HepG2 (cell line): ENCODE measurements around the gene UBALD1. TPM values are rescaled to one million over a fixed set of nuclear protein-coding genes. Genes with fewer than 3 reads are reported as not detected.

ENCODE experiments used
- ATAC-seq: fragments of 200-7000 bp; cut with Tn5 transposase; 3 replicates; pipeline ENCODE4 v1.9.1; 2020; ENCODE audit warnings: mild to moderate bottlenecking, moderate library complexity
- BruUV-seq: library from RNA; stranded (reverse); fragments of 400-500 nt; replicated peaks from 2 replicates; lab custom pipeline; 2021; lab: Mats Ljungman, UMichigan
- CTCF ChIA-PET: fragments of 300-600 bp; formaldehyde crosslinking; extraction: SDS; loops from one replicate; lab custom pipeline; 2021; ENCODE audit warnings: low total read pairs, inconsistent platforms, low intra/inter-chr PET ratio; lab: Yijun Ruan, JAX
- POLR2A ChIA-PET: fragments of 350-600 bp; sonication (Branson Sonifier 250); formaldehyde crosslinking; loops from one replicate; lab custom pipeline; 2020; ENCODE audit warnings: antibody characterized with exemption, inconsistent platforms; lab: Yijun Ruan, JAX
- DNase-seq: peaks from one replicate; pipeline ENCODE4 v3.0.0-alpha.2; 2015; ENCODE audit warnings: low spot score
- FAIRE-seq: peaks from 3 replicates; lab custom pipeline; 2011; peaks lifted over from hg19 to GRCh38; lab: Jason Lieb, UNC
- H2AFZ ChIP-seq: one replicate; pipeline ENCODE4 v1.6.1; 2011; ENCODE audit warnings: low read length, inconsistent platforms
- H3K27ac ChIP-seq: fragments of 300-600 bp; 3 replicates; pipeline ENCODE4 v1.8.0; 2011; ENCODE audit warnings: mixed run types, mild to moderate bottlenecking, mixed read lengths, low read length, inconsistent platforms; ENCODE audit not compliant: insufficient read depth; ENCODE audit errors: extremely low read length
- H3K27me3 ChIP-seq, 2 experiments: fragments of 200-600 bp in 1 of 2; 2 replicates in 1 of 2; 3 replicates in 1 of 2; pipeline versions ENCODE4 v1.6.0 to v1.8.0; 2011; ENCODE audit warnings: low read length in 2 of 2, mild to moderate bottlenecking in 2 of 2, moderate library complexity in 2 of 2, inconsistent platforms in 1 of 2; ENCODE audit not compliant: insufficient read depth in 2 of 2, control insufficient read depth in 1 of 2
- H3K36me3 ChIP-seq, 2 experiments: fragments of 200-600 bp in 1 of 2; replicated peaks in 1 of 2; 2 replicates in 1 of 2; 3 replicates in 1 of 2; pipeline versions ENCODE4 v1.5.1 to v1.8.0; 2011; ENCODE audit warnings: low read length in 2 of 2, inconsistent platforms in 1 of 2; ENCODE audit not compliant: insufficient read depth in 2 of 2, control insufficient read depth in 1 of 2
- H3K4me1 ChIP-seq: 2 replicates; pipeline ENCODE4 v1.5.1; 2012; ENCODE audit warnings: low read length, inconsistent platforms; ENCODE audit not compliant: insufficient read depth
- H3K4me2 ChIP-seq: 2 replicates; pipeline ENCODE4 v1.6.0; 2011; ENCODE audit warnings: low read depth, low read length, inconsistent platforms
- H3K4me3 ChIP-seq, 3 experiments: fragments of 200-600 bp in 1 of 3; sonication (generic), shearing (Covaris generic) in 1 of 3; replicated peaks in 1 of 3; 2 replicates each; pipeline ENCODE4 v1.5.1; 2011 to 2016; ENCODE audit warnings: low read length in 3 of 3, inconsistent platforms in 2 of 3, low read depth in 2 of 3, mild to moderate bottlenecking in 2 of 3, control low read depth in 1 of 3, mixed read lengths in 1 of 3; ENCODE audit not compliant: insufficient read depth in 1 of 3
- H3K79me2 ChIP-seq: one replicate; pipeline ENCODE4 v1.6.1; 2011; ENCODE audit warnings: low read length, inconsistent platforms; ENCODE audit not compliant: insufficient read depth
- H3K9ac ChIP-seq: 2 replicates; pipeline ENCODE4 v1.6.0; 2011; ENCODE audit warnings: mild to moderate bottlenecking, low read depth, low read length, inconsistent platforms; ENCODE audit not compliant: insufficient read depth
- H3K9me3 ChIP-seq: 2 replicates; pipeline ENCODE4 v1.5.1; 2012; ENCODE audit warnings: mild to moderate bottlenecking, low read length
- H4K20me1 ChIP-seq: 2 replicates; pipeline ENCODE4 v1.6.0; 2011; ENCODE audit warnings: inconsistent platforms, mild to moderate bottlenecking, low read length, moderate library complexity; ENCODE audit not compliant: insufficient read depth
- FOSL2 ChIP-seq: sonication (generic); formaldehyde crosslinking; IDR thresholded peaks from 2 replicates; pipeline ENCODE4 v1.4.0; 2020; ENCODE audit warnings: missing genetic modification reagents
- FOXP1 ChIP-seq, 2 experiments: fragments of 450-650 bp in 1 of 2; IDR thresholded peaks; 2 replicates each; pipeline ENCODE4 v1.6.1; 2017 to 2018; ENCODE audit warnings: antibody characterized with exemption in 1 of 2
- NFKBIZ ChIP-seq: IDR thresholded peaks from 2 replicates; pipeline ENCODE4 v1.6.1; 2018; ENCODE audit warnings: missing genetic modification reagents, missing compliant biosample characterization
- SETDB1 ChIP-seq: sonication (generic); formaldehyde crosslinking; IDR thresholded peaks from 2 replicates; pipeline ENCODE4 v1.5.1; 2020; ENCODE audit warnings: missing genetic modification reagents, mild to moderate bottlenecking, borderline replicate concordance
- SYNCRIP ChIP-seq: fragments of 200-400 bp; formaldehyde crosslinking; IDR thresholded peaks from 2 replicates; pipeline ENCODE4 v1.6.1; 2018; ENCODE audit warnings: mild to moderate bottlenecking, low read depth, low read length; ENCODE audit not compliant: insufficient read depth
- TEAD2 ChIP-seq: sonication (generic); formaldehyde crosslinking; IDR thresholded peaks from 2 replicates; pipeline ENCODE4 v1.9.0; 2021; ENCODE audit warnings: missing genetic modification reagents
- ZBTB42 ChIP-seq: sonication (generic); formaldehyde crosslinking; IDR thresholded peaks from 2 replicates; pipeline ENCODE4 v1.5.0; 2020; ENCODE audit warnings: mild to moderate bottlenecking, missing genetic modification reagents
- ZFAT ChIP-seq: sonication (generic); formaldehyde crosslinking; conservative IDR thresholded peaks from 2 replicates; pipeline ENCODE4 v1.8.1; 2023; ENCODE audit warnings: missing genetic modification reagents, inconsistent platforms
- ZNF530 ChIP-seq: sonication (generic); formaldehyde crosslinking; IDR thresholded peaks from 2 replicates; pipeline ENCODE4 v1.5.0; 2020; ENCODE audit warnings: low read depth, mild to moderate bottlenecking, missing genetic modification reagents
- ZNF720 ChIP-seq: sonication (generic); formaldehyde crosslinking; IDR thresholded peaks from 2 replicates; pipeline ENCODE4 v1.4.0; 2020; ENCODE audit warnings: missing genetic modification reagents
- ZNF777 ChIP-seq: sonication (generic); formaldehyde crosslinking; IDR thresholded peaks from 2 replicates; pipeline ENCODE4 v1.4.0; 2020; ENCODE audit warnings: missing genetic modification reagents
- ZNF780A ChIP-seq: sonication (generic); formaldehyde crosslinking; IDR thresholded peaks from 2 replicates; pipeline ENCODE4 v1.8.0; 2022; ENCODE audit warnings: mild to moderate bottlenecking, missing genetic modification reagents, moderate library complexity
- WGBS: methylation state at CpG from one replicate; pipeline ENCODE4 v1.1.6; 2017; ENCODE audit warnings: low lambda C conversion rate; 5-methylcytosine and 5-hydroxymethylcytosine counted together
- in situ Hi-C: cut with HindIII; loops from 2 replicates; pipeline ENCODE4 v1.10.0; 2017; ENCODE audit warnings: low pct_unique_long_range_greater_than_20kb; ENCODE audit not compliant: extremely low pct_ligation_motif_present
- intact Hi-C: fragments of 100-400 bp; cut with micrococcal nuclease; formaldehyde crosslinking; loops from one replicate; pipeline ENCODE4 v1.10.0; 2022; ENCODE audit not compliant: unreplicated experiment
- polyA plus RNA-seq, 8 experiments: library from polyadenylated mRNA; depleted of rRNA in 3 of 8; stranded (reverse) in 7 of 8; unstranded in 1 of 8; fragments of >200 nt; fragmentation: Illumina TruSeq in 4 of 8; extraction: Trizol in 4 of 8; gene quantifications; 2 replicates each; pipeline versions ENCODE4 v1.2.1 to v1.2.3, GENCODE V29; 2011 to 2016; ENCODE audit warnings: low read depth in 4 of 8, missing spikeins in 1 of 8, mixed read lengths in 1 of 8; ENCODE audit not compliant: insufficient read depth in 1 of 8
- total RNA-seq, 5 experiments: library from RNA; depleted of rRNA; stranded (reverse); fragments of >200 nt; fragmentation: Illumina TruSeq; extraction: Trizol; gene quantifications; 2 replicates each; pipeline ENCODE4 v1.2.3, GENCODE V29; 2016; ENCODE audit warnings: low read depth in 1 of 5
- TF ChIP-seq, protein P1 (sequence below): sonication (generic); formaldehyde crosslinking; IDR thresholded peaks from 2 replicates; pipeline ENCODE4 v1.4.0; 2020; ENCODE audit warnings: missing genetic modification reagents

The UBALD1 gene
- total and polyA plus RNA-seq, 2 of the 13 experiments (the other 11 are each of a cell fraction or from before 2014, with no cell fraction given): 6.8 to 12.3 TPM

GRCh38 chr16:4591191-4591590 is 23.5 kb downstream of the UBALD1 start:
- H3K79me2 ChIP-seq: no peaks in the 10 kb centered on the region
- peaks cover 8% of the 10 kb centered on the region for H3K9me3 ChIP-seq
- H3K4me2 ChIP-seq: no peak overlapping the region
- no peak for TF ChIP-seq SETDB1 (CRISPR knock-in tag)
- FAIRE-seq (no peak), DNase-seq (no peak), ATAC-seq (no peak)
- in situ Hi-C loops (no loop called here), intact Hi-C loops (no loop called here)
- 36% methylated on average over 6 of the region's 6 CpGs for WGBS
- no peaks in the 10 kb centered on the region for H4K20me1 ChIP-seq
- peaks cover 20% of the 10 kb centered on the region for H3K4me1 ChIP-seq
- H2AFZ ChIP-seq: no peak overlapping the region
- no TSS peak for BruUV-seq
- no peak overlapping the region for H3K27ac ChIP-seq
- no peak overlapping the region for H3K9ac ChIP-seq
- CTCF ChIA-PET: no interaction called here
- H3K4me3 ChIP-seq: no peak overlapping the region
- no peaks in the 10 kb centered on the region for H3K36me3 ChIP-seq
- POLR2A ChIA-PET: interaction anchor here (1.3 kb wide), 1 partner anchor 52 kb away, joined by 3 read pairs; the partner anchor contains the start of gene CDIP1
- peaks cover 8 to 47% of the 10 kb centered on the region in 2 experiments for H3K27me3 ChIP-seq

DNA sequence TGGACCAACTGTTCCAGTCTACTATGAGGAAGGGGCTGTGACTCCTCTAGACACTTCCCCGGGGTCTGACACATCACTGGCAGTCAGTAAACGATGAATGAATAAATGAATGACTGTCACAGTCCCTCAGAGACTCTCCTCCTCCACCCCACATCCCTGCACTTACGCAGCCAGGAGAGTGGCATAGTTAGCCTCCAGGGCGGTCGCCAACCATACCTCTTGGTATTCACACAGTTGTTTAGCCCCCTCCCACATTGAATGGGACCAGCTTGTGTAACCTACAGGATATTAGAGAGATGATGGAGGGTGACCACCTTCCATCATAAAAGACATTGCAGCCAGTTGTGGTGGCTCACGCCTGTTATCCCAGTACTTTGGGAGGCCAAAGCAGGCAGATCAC is 25.7 kb downstream of the UBALD1 start:
- ChIA-PET POLR2A (no interaction called here), CTCF (no interaction called here)
- Histone ChIP-seq H3K36me3 (no peaks in the 10 kb centered on the region), H3K4me1 (peaks cover 24% of the 10 kb centered on the region), H3K9me3 (peaks cover 8% of the 10 kb centered on the region), H4K20me1 (no peaks in the 10 kb centered on the region), H3K4me3 (no peak overlapping the region), H3K79me2 (no peaks in the 10 kb centered on the region), H2AFZ (no peak overlapping the region), H3K27ac (no peak overlapping the region), H3K9ac (no peak overlapping the region), H3K27me3 (peaks cover 5 to 30% of the 10 kb centered on the region in 2 experiments; a peak in 4 of 5 replicates), H3K4me2 (no peak overlapping the region)
- 66% methylated on average over 4 of the region's 6 CpGs for WGBS
- intact Hi-C loops (no loop called here), in situ Hi-C loops (loop anchor here (10.0 kb wide), 1 partner anchor 74 kb away; no protein-coding TSS in a partner anchor)
- FAIRE-seq (no peak), ATAC-seq (no peak), DNase-seq (no peak)
- no TSS peak for BruUV-seq
- no peak for TF ChIP-seq FOXP1 (IDR thresholded peaks at IDR 0.05)
- TF ChIP-seq FOXP1 (CRISPR knock-in tag; IDR thresholded peaks at IDR 0.05): no peak
- no peak for TF ChIP-seq ZFAT (CRISPR knock-in tag)
- TF ChIP-seq FOSL2 (CRISPR knock-in tag): no peak
- TF ChIP-seq SYNCRIP: no peak
- no peak for TF ChIP-seq ZNF720 (CRISPR knock-in tag)
- no peak for TF ChIP-seq ZBTB42 (CRISPR knock-in tag)
- no peak for TF ChIP-seq ZNF780A (CRISPR knock-in tag)
- TF ChIP-seq NFKBIZ: no peak
- no peak for TF ChIP-seq ZNF777
- TF ChIP-seq TEAD2 (CRISPR knock-in tag): no peak
- TF ChIP-seq, protein P1, sequence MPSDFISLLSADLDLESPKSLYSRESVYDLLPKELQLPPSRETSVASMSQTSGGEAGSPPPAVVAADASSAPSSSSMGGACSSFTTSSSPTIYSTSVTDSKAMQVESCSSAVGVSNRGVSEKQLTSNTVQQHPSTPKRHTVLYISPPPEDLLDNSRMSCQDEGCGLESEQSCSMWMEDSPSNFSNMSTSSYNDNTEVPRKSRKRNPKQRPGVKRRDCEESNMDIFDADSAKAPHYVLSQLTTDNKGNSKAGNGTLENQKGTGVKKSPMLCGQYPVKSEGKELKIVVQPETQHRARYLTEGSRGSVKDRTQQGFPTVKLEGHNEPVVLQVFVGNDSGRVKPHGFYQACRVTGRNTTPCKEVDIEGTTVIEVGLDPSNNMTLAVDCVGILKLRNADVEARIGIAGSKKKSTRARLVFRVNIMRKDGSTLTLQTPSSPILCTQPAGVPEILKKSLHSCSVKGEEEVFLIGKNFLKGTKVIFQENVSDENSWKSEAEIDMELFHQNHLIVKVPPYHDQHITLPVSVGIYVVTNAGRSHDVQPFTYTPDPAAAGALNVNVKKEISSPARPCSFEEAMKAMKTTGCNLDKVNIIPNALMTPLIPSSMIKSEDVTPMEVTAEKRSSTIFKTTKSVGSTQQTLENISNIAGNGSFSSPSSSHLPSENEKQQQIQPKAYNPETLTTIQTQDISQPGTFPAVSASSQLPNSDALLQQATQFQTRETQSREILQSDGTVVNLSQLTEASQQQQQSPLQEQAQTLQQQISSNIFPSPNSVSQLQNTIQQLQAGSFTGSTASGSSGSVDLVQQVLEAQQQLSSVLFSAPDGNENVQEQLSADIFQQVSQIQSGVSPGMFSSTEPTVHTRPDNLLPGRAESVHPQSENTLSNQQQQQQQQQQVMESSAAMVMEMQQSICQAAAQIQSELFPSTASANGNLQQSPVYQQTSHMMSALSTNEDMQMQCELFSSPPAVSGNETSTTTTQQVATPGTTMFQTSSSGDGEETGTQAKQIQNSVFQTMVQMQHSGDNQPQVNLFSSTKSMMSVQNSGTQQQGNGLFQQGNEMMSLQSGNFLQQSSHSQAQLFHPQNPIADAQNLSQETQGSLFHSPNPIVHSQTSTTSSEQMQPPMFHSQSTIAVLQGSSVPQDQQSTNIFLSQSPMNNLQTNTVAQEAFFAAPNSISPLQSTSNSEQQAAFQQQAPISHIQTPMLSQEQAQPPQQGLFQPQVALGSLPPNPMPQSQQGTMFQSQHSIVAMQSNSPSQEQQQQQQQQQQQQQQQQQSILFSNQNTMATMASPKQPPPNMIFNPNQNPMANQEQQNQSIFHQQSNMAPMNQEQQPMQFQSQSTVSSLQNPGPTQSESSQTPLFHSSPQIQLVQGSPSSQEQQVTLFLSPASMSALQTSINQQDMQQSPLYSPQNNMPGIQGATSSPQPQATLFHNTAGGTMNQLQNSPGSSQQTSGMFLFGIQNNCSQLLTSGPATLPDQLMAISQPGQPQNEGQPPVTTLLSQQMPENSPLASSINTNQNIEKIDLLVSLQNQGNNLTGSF (CRISPR knock-in tag): no peak
- no peak for TF ChIP-seq ZNF530
